Left lobe of liver (tissue), 2 donors: Measurements from ENCODE around the gene SCFD2. TPM values are rescaled to one million over a fixed set of nuclear protein-coding genes. Genes with fewer than 3 reads are reported as not detected.
A peak's percentile ranks its signal among the peaks of the same experiment; 100 is the strongest.
"Not testable (repeated sequence)": the region's sequence is repeated elsewhere in the genome, so short reads cannot be mapped to it uniquely, and the experiment has no call there.

ENCODE experiments used
- ATAC-seq: fragments of 200-7000 bp; cut with Tn5 transposase; one replicate; pipeline ENCODE4 v1.9.1; 2020; ENCODE audit warnings: mild to moderate bottlenecking, moderate library complexity
- DNase-seq: peaks from one replicate; pipeline ENCODE4 v3.0.0-alpha.2; 2020; ENCODE audit warnings: low spot score
- total RNA-seq: library from RNA; stranded (reverse); gene quantifications from one replicate; pipeline ENCODE4 v1.2.1, GENCODE V29; 2021
- donor health status: DM: no; HTN: no; CAD: no; lungs with moderate emphysema.
- donor health status: DM: no; HTN: yes; CAD: no.

The SCFD2 gene
- total RNA-seq, 1 donor from 2014 or later: 9.4 TPM

DNA sequence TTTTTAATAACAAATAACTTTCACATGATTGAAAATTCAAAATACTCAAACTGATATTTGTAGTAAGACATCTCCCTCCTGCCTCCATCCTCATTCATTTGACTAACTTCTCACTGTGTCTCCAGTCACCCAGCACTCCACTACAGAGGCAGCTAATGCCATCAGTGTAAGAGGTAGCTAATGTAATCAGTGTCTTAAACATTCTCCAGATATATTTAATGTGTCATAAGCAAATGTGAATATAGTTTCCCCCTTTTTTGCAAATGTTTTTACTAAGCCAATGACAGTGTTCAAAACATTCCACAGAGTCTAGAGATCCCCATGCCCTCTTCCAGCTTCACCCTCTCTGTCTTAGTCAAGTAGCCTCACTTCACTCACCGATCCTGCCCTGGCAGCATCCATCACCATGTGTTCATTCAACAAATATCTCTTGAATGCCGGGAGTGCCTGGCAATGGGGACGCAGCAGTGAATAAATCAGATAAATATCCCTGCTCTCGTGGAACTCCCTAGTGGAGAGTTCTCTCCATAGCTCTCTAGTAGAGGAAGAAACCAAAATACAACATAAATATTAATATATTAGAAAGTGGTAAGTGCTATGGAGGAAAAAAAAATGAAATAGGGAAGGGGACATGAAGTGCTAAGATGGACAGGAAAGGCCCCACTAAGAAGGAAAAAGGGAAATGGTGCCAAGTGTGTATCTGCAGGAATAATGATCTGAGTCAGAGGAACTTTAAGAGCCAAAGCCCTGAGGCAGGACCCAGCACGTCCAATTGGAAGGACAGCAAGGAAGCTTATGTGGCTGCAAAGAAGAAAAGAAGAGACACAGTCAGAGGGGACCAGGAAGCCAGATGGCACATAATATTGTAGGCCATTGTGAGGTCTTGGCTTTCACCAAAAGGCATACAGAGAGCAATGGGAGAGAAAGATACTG, 18.7 kb downstream of the SCFD2 start:
- DNase-seq (no peak), ATAC-seq (no peak)

DNA sequence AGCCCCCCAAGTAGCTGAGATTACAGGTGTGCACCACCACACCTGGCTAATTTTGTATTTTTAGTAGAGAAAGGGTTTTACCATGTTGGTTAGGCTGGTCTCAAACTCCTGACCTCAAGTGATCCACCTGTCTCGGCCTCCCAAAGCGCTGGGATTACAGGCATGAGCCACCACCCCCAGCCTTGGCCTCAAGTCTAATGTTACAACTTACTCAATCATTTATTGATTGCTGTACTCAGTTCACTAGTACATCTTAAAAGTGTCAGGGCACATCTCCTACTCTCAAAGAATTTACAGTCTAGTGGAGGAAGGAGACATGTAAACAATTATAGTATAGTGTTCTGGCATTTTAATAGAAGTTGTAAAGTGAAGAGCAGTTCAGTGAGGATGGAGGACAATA, 19.5 kb downstream of the SCFD2 start:
- peak; percentile 76 for ATAC-seq
- not testable (repeated sequence) for DNase-seq

DNA sequence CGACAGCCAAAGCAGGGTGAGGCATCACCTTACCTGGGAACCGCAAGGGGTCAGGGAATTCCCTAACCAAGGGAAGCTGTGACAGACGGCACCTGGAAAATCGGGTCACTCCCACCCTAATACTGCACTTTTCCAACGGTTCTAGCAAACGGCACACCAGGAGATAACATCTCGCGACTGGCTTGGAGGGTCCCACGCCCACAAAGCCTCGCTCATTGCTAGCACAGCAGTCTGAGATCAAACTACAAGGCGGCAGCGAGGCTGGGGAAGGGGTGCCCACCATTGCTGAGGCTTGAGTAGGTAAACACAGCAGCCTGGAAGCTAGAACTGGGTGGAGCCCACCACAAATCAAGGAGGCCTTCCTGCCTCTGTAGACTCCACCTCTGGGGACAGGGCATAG, 25.7 kb downstream of the SCFD2 start:
- not testable (repeated sequence) for ATAC-seq, DNase-seq

DNA sequence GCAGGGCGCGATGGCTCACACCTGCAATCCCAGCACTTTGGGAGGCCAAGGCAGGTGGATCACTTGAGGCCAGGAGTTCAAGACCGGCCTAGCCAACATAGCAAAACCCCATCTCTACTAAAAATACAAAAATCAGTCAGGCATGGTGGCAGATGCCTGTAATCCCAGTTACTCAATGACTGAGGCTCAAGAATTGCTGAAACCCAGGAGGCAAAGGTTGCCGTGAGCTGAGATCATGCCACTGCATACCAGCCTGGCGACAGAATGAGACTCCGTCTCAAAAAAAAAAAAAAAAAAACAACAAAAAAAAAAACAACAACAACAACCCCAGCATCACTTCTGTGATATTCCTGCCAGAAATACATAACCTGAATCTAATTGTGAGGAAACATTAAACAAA, 30.9 kb downstream of the SCFD2 start:
- peak; percentile 73 for ATAC-seq
- not testable (repeated sequence) for DNase-seq

DNA sequence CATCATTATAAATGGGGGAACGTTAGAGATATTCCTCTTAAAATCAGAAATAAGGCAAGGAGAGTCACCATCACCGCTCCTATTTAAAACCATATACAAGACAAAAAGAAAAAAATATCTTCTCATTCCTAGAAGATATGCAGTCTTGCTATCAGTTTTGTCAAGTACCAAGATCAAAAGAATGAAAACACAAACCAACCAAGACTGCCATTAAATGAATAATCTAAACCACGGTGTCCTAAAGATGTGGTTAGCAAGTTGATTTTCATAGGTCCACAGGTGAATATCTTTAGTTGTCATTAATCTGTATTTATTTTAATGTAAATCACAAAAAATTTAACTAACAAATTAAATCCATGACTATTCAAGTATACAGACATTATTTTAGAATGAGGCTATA, 39.3 kb downstream of the SCFD2 start:
- DNase-seq: no peak
- no peak for ATAC-seq

DNA sequence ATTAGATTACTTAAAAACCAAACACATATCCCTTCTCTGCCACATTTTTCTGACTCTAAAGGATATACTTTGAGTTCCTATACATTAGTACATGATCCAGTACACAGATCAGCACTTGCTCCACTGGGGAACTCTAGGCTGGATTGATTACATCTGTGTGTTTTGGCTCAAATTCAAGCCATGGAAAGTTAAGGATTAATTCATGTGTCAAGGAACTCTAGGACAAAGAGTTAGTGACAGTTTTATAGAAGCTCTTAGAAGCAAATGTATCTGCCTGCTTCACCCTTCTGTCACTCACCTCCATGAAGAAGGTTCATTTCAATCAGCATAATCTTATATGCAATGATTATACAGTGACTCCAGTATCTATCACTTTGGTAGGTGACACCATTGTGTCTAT, 43.2 kb downstream of the SCFD2 start:
- peak; percentile 93 for ATAC-seq
- no peak for DNase-seq

DNA sequence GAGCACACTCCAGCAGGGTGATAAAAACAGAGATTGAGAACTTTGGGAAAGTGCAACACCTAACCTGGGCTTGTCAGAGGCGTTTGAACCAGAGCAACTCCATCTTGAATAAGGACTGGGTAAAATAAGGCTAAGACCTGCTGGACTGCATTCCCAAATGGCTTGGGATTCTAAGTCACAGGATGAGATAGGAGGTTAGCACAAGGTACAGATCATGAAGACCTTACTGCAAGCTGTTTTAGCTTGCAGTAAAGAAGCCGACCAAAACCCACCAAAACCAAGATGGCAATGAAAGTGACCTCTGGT, 43.9 kb downstream of the SCFD2 start:
- DNase-seq (no peak), ATAC-seq (no peak)

DNA sequence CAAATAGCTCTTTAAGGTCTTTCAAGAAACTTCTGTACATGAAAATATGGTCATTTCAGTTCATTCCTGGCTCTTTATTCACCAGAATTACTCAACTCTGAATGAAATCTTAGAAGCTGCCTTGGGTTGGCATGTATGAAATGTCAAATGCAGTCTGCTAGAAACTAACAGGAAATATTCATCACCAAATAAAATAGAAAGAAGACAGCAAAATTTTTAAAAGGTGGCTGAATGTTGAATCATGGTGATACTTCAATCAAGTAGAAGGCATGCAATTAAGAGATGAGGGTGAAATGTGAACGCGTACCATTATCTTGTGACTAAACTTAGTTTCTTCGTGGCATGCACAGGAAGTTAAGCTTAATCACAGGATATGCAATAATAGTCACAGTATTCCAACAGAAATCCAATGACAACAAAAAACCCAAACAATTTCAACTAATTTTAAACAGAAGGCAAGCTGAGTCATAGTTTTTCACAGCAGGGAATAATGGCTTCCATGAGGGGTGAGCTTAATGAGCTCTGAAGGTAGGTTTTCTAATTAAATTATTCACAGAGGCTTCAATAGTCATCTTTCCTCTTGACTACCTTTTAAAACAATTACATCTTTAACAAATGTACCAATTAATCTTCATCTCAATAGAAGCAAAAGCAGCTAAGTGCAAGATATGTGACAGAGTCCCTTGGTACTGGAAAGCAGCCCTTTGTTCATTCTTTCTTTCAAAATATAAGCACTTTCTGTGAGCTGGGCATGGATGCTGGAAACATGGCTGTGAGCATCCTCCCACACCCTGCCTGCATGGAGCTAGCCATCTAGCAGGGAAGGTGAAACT, 44.5 kb downstream of the SCFD2 start:
- DNase-seq (no peak), ATAC-seq (no peak)

DNA sequence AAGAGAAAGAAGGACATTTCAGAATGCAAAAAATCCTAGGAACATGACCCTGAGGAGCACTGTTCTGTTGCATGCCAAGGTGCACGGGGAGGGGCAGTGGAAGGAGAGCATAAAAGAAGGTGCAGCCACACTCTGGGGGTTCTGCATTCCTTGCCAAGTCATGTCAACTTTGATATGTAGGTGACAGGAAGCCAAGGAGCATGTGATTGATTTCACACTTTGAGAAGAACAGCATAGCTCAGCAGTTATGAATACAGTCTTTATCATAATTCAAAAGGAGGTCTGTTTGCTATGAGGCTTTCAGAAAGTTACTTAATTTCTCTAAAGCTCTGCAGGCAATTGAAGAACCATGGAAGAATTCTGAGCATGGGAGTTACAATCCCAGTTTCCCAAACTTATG, 50.6 kb downstream of the SCFD2 start:
- DNase-seq (no peak), ATAC-seq (no peak)

DNA sequence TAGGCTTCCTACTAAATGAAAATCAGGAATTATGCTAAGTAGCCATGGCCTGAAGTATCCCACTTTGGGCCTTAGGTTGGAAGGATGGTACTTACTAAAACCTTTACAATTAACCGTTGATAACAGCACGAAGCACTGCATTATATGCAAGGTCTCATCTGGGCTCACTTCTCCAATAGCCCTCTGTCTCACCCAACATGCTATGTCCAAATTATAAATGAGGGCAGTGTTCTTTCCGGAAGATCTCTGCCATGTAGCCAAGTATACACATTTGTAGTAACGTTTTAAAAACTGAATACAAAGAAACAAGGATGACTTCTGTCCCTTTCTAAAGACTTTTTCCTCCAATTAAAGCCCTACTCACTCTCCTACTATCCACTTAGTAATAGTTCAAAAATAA, 51.6 kb downstream of the SCFD2 start:
- DNase-seq (no peak), ATAC-seq (no peak)

DNA sequence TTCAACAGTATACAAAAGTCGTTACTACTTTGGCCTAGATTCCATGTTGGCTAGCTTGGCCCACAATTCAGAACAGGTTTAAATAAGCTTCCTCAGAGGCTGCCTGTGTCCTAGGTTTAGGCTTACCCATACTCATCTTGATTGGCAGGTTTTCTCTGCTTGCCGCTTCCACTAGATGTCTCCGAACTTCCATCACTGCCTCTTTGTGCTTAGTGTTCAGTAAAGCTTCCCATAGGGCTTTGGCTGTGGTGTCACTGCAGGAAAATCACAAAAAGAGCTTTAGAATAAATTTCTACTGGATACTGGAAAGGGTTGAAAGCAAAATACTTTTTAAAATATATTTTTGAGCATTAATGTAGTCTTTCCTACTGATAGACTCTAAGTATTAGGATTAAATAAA, 52.4 kb downstream of the SCFD2 start:
- DNase-seq (no peak), ATAC-seq (peak; percentile 94)

DNA sequence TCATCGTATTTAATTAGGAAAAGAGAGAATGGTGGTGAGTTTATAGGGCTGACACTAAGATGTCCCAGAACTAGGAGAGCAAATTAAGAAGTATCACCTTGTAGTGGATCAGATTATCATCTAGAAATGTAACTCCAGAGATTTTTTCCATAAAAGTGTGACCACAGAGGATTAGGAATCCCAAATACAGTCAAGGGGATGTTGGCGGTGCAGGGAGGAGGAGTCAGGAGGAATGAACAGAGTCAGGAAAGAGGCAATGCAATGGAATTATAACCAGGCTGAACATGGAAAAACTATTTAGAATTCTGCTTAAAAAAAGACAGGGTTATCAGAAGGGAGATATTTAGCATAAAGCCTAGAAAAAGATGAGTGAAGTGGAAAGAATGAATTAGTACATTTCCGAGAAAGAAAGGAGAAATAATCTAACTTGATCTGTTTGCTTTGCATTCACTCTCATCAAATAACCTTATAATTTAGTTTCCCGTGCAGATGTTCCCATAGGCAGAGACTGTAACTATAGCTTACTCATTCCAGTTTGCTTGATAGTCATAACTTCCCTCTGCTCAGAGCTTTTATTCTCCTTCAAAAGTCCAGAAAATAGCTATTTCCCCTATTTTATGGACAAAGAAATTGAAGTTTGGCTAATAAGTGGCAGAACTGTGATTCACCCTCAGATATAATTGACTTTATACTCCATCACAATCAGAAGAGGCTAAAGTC, 56.4 kb downstream of the SCFD2 start:
- no peak for ATAC-seq
- no peak for DNase-seq

DNA sequence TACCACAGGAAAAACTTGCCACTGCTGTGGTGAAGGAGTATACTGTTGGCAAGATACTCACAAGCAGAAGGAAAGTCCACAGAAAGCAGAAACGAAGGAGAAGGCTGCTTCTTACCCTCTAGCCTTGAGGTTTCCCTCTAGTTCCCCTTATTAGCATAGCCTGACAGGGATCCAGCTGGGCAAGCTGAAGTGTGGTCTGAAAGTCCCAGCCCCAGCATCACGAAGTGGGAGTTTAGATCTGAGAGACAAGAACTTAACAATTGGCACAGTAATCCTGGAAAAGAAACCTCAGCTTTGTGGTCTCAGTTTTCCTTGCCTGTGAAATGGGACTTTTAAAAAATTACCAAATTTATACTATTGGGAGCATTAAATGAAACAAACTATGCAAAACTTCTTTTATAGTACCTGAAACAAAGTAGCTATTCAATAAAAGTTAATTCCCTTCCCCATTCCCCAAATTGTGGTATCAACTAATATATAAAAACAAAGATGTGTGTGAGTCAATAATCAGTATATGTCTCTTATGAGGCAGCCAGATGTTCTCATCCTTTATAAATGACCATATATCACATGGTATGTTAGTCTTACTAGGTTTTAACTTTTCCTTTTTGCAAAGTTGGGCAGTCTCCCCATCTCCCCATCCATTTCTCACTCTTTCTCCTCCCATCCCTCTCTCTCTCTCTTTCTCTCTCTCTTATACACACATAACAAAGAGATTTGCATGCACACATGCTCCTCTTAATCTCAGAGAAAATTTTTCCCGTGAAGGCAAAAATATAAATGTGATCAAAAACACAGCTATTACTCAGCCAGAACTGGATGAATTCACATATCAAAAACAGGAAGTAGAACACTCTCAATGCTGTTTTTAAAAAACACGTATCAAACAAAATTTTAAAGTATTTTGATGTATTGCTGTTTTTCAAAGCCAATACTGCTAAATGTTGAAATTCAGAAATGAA, 57.8 kb downstream of the SCFD2 start:
- no peak for ATAC-seq
- no peak for DNase-seq

DNA sequence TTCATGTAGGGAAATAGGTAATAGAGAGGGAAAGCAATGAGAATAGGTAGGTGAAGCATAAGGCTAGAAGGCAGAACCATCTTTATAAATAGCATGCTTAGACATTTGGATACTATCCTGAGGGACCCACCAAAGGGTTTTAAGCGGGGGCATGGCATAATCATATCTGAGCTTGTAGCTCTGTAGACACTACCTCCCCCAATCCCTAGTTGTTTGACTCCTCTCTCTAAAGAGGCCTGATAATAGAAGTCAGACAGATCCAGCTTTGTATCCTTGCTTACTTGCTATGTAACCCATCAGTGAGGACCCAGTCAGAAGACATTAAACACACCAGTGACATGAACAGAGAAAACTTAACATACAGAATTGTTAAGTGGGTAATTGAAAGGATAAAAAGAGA, 58.7 kb downstream of the SCFD2 start:
- ATAC-seq (no peak), DNase-seq (no peak)

DNA sequence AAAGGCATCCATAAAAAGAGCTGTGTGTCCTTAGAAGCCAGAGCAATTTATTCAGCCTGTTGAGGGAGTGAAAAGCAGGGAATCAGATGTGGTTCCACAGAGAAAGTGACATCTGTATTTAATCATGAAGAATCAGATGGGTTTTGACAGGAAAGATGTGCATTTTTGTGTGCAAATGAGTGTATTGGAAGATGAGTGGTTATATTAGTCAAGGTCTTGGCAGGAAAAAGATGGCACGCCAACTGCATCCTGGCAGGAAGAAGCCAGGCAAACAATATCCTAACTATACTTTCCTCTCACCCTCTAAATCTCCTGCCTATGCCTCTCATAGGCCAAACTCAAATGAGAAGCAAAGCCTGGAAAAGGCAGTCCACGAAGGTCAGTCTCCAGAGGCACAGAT, 59.1 kb downstream of the SCFD2 start:
- ATAC-seq (no peak), DNase-seq (no peak)

DNA sequence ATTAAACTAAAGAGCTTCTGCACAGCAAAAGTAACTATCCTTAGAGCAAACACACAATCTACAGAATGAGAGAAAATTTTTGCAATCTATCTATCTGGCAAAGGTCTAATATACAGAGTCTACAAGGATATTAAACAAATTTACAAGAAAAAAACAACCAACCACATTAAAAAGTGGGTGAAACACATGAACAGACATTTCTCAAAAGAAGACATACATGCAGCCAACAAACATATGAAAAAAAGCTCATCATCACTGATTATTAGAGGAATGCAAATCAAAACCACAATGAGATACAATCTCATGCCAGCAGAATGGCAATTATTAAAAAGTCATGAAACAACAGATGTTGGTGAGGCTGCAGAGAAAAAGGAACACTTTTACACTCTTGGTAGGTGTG, 73.7 kb downstream of the SCFD2 start:
- not testable (repeated sequence) for ATAC-seq, DNase-seq

DNA sequence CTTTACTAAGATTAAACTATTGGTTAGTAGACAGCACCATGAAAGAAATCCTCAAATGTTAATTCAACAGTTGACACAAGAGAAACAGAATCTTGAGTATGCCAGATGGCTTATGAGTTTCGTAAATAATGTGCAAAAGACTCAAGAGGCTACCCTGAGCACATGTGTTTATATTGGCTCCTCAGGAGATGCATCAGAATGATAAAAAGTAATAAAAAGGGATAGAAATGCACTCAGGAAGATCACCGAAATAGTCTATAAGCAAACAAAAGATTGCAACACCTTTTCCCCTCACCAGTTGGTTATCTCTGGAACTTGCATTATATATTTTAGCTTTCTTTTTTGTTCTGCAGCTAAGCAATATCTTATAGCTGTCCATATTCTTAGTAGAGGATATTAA, 84.4 kb downstream of the SCFD2 start:
- DNase-seq (no peak), ATAC-seq (no peak)

DNA sequence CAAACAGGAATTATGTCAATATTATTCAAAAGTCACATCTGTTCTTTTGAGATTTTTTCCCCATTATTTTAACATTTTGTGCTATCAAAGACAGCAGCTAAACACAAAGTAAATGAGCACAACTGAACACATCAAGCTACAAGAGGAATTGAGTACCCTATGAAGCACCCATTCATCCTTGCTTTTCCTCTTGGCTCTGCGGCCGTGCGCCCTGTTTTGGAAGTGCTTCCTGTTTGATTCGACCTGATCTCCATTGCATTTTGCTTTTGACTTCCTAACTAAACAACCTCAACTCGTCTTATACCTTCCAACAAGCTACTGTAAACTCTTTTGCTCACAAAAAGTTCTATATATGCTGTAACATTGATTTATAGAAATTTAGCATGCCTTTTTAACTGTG, 85.0 kb downstream of the SCFD2 start:
- ATAC-seq (no peak), DNase-seq (no peak)

DNA sequence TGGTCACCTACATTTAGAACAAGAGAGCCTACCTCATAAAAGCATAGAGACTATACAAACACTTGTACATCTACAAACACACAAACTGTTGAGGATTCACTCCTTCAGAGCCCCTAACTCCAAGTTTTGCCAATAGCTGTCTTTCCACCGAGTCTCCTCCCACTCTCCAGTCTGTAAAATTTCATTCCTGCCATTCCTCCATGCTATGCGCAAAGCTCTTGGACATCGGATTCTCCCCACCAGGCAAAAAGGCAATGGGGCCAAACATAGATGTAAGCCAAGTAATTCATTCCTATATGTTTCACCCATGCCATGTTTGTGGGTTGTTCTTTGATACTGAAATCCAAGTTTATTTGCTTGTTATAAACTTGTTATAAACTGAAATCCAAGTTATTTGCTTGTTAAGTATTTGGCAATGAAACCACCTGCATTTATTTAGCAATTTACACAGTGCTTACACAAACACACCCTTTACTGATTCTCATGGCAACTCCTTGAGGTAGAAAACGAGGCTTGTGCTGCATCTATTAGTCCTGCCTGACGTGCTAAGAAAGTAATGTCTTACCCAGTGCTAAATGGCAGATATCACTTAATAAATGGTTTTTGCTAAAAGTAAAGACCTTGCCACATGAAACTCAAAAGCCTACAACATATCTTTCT, 91.1 kb downstream of the SCFD2 start:
- DNase-seq (no peak), ATAC-seq (no peak)

DNA sequence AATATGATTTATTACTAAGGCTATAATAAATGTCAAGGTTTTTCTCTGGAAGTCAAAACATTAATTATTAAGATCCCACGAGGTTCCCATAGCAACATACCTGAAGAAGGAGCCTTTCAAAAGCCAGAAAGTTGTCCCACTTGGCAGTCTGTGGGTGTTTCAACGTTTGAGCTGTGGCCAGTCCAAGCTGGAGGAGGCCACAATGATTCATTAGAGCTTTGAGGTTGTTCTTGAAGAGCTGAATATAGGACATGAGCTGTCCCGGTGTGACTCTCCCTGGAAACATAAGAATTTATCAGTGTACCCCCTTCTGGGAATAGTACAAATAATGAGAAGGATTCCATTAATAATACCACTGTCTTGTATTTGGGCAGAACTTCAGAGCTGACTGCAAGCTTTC, 92.1 kb downstream of the SCFD2 start:
- no peak for DNase-seq
- no peak for ATAC-seq
